ENCODE data around the gene DPPA2.

DNA sequence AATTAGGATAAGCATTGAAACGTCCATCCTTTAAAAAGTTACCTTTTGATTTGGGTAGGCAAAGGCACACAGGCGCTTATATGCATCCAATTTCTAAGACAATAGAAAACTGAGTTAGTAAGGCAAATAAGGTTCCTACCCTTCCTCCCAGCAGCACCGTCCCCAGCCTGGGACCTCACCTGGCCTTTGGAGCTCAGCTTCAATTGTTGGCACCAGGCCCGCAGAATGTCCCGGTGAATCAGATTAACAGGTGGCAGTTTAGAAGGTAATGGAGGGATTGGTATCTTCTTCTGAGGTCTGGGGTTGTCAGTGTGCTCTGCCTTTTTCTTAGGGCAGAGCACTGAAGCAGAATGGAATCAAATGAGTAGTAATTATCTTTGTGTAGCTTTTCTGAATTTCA is 15.4 kb upstream of the DPPA2 start:
- TF ChIP-seq, protein P1, sequence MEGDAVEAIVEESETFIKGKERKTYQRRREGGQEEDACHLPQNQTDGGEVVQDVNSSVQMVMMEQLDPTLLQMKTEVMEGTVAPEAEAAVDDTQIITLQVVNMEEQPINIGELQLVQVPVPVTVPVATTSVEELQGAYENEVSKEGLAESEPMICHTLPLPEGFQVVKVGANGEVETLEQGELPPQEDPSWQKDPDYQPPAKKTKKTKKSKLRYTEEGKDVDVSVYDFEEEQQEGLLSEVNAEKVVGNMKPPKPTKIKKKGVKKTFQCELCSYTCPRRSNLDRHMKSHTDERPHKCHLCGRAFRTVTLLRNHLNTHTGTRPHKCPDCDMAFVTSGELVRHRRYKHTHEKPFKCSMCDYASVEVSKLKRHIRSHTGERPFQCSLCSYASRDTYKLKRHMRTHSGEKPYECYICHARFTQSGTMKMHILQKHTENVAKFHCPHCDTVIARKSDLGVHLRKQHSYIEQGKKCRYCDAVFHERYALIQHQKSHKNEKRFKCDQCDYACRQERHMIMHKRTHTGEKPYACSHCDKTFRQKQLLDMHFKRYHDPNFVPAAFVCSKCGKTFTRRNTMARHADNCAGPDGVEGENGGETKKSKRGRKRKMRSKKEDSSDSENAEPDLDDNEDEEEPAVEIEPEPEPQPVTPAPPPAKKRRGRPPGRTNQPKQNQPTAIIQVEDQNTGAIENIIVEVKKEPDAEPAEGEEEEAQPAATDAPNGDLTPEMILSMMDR (IDR thresholded peaks at IDR 0.05), result no peak
- no peak for TF ChIP-seq EP300 (IDR thresholded peaks at IDR 0.05)

Data from gastroesophageal sphincter (tissue), 3 donors.